ENCODE results near the gene PHF2. TPM values are rescaled to one million over a fixed set of nuclear protein-coding genes. Genes with fewer than 3 reads are reported as not detected.

PHF2 gene
- total and polyA plus RNA-seq, 2 experiments from 2014 or later: 4.3 to 11.8 TPM

- DNase-seq (ENCODE audit: low spot score): no peak
- H3K9me2 ChIP-seq (ENCODE audit: insufficient read depth): no peaks in the 10 kb centered on the region
- Mint-ChIP-seq H3K36me3 (ENCODE audit: low read depth) (peaks cover 5% of the 10 kb centered on the region; the same call in 2 of the 3 replicates), H3K4me1 (no peaks in the 10 kb centered on the region), H3K27me3 (ENCODE audit: insufficient read depth, low read depth, poor library complexity) (peaks cover 4% of the 10 kb centered on the region), H3K9me3 (peaks cover 54% of the 10 kb centered on the region), H3K4me3 (no peak overlapping the region), H3K27ac (no peak overlapping the region)
- no peaks in the 10 kb centered on the region for H4K20me1 ChIP-seq (replicated peaks; ENCODE audit: insufficient read depth)
- H3F3A ChIP-seq (replicated peaks; ENCODE audit: low read depth): no peaks in the 10 kb centered on the region
- H3K27me3 ChIP-seq (ENCODE audit: insufficient read depth): no peaks in the 10 kb centered on the region
- no peaks in the 10 kb centered on the region for H3K4me1 ChIP-seq (ENCODE audit: insufficient read depth)
- H3K4me2 ChIP-seq: no peak overlapping the region
- no peaks in the 10 kb centered on the region for H3K79me2 ChIP-seq (replicated peaks; ENCODE audit: insufficient read depth)
- no peak overlapping the region for H3K4me3 ChIP-seq
- no peak overlapping the region for H2AFZ ChIP-seq
- TF ChIP-seq CREB1 (CRISPR knock-in tag; IDR thresholded peaks at IDR 0.05; ENCODE audit: low read depth) (no peak), STAT1 (IDR thresholded peaks at IDR 0.05; ENCODE audit: unreplicated experiment) (no peak), REST (IDR thresholded peaks at IDR 0.05; ENCODE audit: unreplicated experiment) (no peak), NANOG (IDR thresholded peaks at IDR 0.05; ENCODE audit: borderline replicate concordance) (no peak), ETS1 (IDR thresholded peaks at IDR 0.05) (no peak)
- no peak overlapping the region for H3K27ac ChIP-seq (ENCODE audit: low read depth)
- ATAC-seq: no peak
- no peaks in the 10 kb centered on the region for H3K36me3 ChIP-seq (ENCODE audit: insufficient read depth)
These were observed 123.3 kb downstream of the PHF2 start for GRCh38 chr9:93699650-93700049.

GRCh38 chr9:93701494-93702218, 125.3 kb downstream of the PHF2 start:
- H3K27me3 Mint-ChIP-seq (ENCODE audit: insufficient read depth, low read depth, poor library complexity): peaks cover 4% of the 10 kb centered on the region
- TF ChIP-seq POLR2AphosphoS5 (IDR thresholded peaks at IDR 0.05; ENCODE audit: low read depth): no peak
- TF ChIP-seq STAT1 (IDR thresholded peaks at IDR 0.05; ENCODE audit: unreplicated experiment): no peak
- TF ChIP-seq CREB1 (CRISPR knock-in tag; IDR thresholded peaks at IDR 0.05; ENCODE audit: low read depth): no peak
- no peak for TF ChIP-seq ZNF114 (CRISPR knock-in tag; IDR thresholded peaks at IDR 0.05)
- TF ChIP-seq EZH2 (IDR thresholded peaks at IDR 0.05; ENCODE audit: low read depth, unreplicated experiment): no peak
- no peak for TF ChIP-seq JUNB (IDR thresholded peaks at IDR 0.05; ENCODE audit: unreplicated experiment)
- TF ChIP-seq ZNF331 (CRISPR knock-in tag; IDR thresholded peaks at IDR 0.05; ENCODE audit: low read depth): no peak
- no peak for TF ChIP-seq CTCF (conservative IDR thresholded peaks at IDR 0.05; ENCODE audit: low read depth in 2 of 2)
- no peak for TF ChIP-seq REST (IDR thresholded peaks at IDR 0.05; ENCODE audit: unreplicated experiment)
- no peak for TF ChIP-seq ETS1 (IDR thresholded peaks at IDR 0.05)
- TF ChIP-seq NANOG (IDR thresholded peaks at IDR 0.05; ENCODE audit: borderline replicate concordance): no peak
- no peak for TF ChIP-seq EZH2phosphoT487 (IDR thresholded peaks at IDR 0.05; ENCODE audit: unreplicated experiment)

More at GRCh38 chr9:93701494-93702218, 125.3 kb downstream of the PHF2 start:
- Histone ChIP-seq H3F3A (replicated peaks; ENCODE audit: low read depth) (no peaks in the 10 kb centered on the region), H3K79me2 (replicated peaks; ENCODE audit: insufficient read depth) (no peaks in the 10 kb centered on the region), H3K36me3 (ENCODE audit: insufficient read depth) (no peaks in the 10 kb centered on the region), H2AFZ (no peak overlapping the region), H3K9me2 (ENCODE audit: insufficient read depth) (no peaks in the 10 kb centered on the region), H3K4me3 (no peak overlapping the region), H4K20me1 (replicated peaks; ENCODE audit: insufficient read depth) (no peaks in the 10 kb centered on the region), H3K4me1 (ENCODE audit: insufficient read depth) (no peaks in the 10 kb centered on the region), H3K27me3 (ENCODE audit: insufficient read depth) (no peaks in the 10 kb centered on the region), H3K27ac (ENCODE audit: low read depth) (no peak overlapping the region), H3K4me2 (no peak overlapping the region)
- Mint-ChIP-seq H3K9me3 (peaks cover 41% of the 10 kb centered on the region), H3K27ac (no peak overlapping the region), H3K36me3 (ENCODE audit: low read depth) (peaks cover 5% of the 10 kb centered on the region; the same call in 1 of the 3 replicates), H3K4me3 (no peak overlapping the region), H3K4me1 (no peaks in the 10 kb centered on the region)
- ATAC-seq (no peak), DNase-seq (ENCODE audit: low spot score) (no peak)
